ENCODE results near the gene GATAD2A. TPM values are rescaled to one million over a fixed set of nuclear protein-coding genes. Genes with fewer than 3 reads are reported as not detected.

The GATAD2A gene
- total and polyA plus RNA-seq, 2 of the 8 experiments (the other 6 are each of a cell fraction or from before 2014, with no cell fraction given), result 38.4 to 205 TPM

GRCh38 chr19:19407633-19407930, 2.1 kb downstream of the GATAD2A start:
- H3K79me2 ChIP-seq (ENCODE audit: control insufficient read depth in 1 of 2, insufficient read depth in 2 of 2, low read length in 2 of 2), result peaks cover 54 to 64% of the 10 kb centered on the region in 2 experiments
- TF ChIP-seq BCL11A (IDR thresholded peaks at IDR 0.05; ENCODE audit: low read depth in 2 of 2, low read length in 2 of 2) (no peak), KDM1A (IDR thresholded peaks at IDR 0.05; ENCODE audit: borderline replicate concordance, low read length) (no peak), BRCA1 (IDR thresholded peaks at IDR 0.05; ENCODE audit: low read depth, low read length) (no peak), NRF1 (IDR thresholded peaks at IDR 0.05; ENCODE audit: low read depth, low read length) (no peak), KDM4A (IDR thresholded peaks at IDR 0.05; ENCODE audit: low read depth, low read length, severe bottlenecking) (no peak), CTCF (IDR thresholded peaks at IDR 0.05; ENCODE audit: control extremely low read depth in 1 of 3, insufficient read depth in 1 of 3, low read depth in 1 of 3, low read length in 3 of 3) (no peak), SP2 (IDR thresholded peaks at IDR 0.05; ENCODE audit: low read length) (no peak), EGR1 (IDR thresholded peaks at IDR 0.05; ENCODE audit: borderline replicate concordance, low read depth, low read length) (no peak), TCF12 (IDR thresholded peaks at IDR 0.05; ENCODE audit: low read depth, low read length) (no peak), BACH1 (IDR thresholded peaks at IDR 0.05; ENCODE audit: low read length) (no peak), HDAC6 (IDR thresholded peaks at IDR 0.05; ENCODE audit: low read depth, low read length) (no peak), SP1 (IDR thresholded peaks at IDR 0.05; ENCODE audit: low read depth, low read length) (no peak)
- peaks cover 40 to 46% of the 10 kb centered on the region in 2 experiments for H4K20me1 ChIP-seq (replicated peaks in 1 of 2; ENCODE audit: control insufficient read depth in 1 of 2, insufficient read depth in 2 of 2, low read length in 2 of 2)
- H3K36me3 ChIP-seq (ENCODE audit: control insufficient read depth in 2 of 4, insufficient read depth in 4 of 4, low read length in 3 of 4), result no peaks in the 10 kb centered on the region
- no peak overlapping the region for H2BK5ac ChIP-seq (ENCODE audit: low read depth, low read length)
- no peak overlapping the region for H2AFZ ChIP-seq (ENCODE audit: low read length)
- no peak overlapping the region for H3K27ac ChIP-seq (ENCODE audit: low read depth, low read length)
- no peak overlapping the region for H4K8ac ChIP-seq (ENCODE audit: extremely low read depth, insufficient read depth, low read length)
- H3K9me3 ChIP-seq (ENCODE audit: insufficient read depth in 2 of 2, low read depth in 1 of 2, low read length in 1 of 2), result no peaks in the 10 kb centered on the region
- no peak overlapping the region for H3K4ac ChIP-seq (replicated peaks; ENCODE audit: insufficient read length, low read depth, low read length)
- no peak overlapping the region for H3K14ac ChIP-seq (ENCODE audit: insufficient read length)
- H2AK5ac ChIP-seq (ENCODE audit: low read depth, low read length), result no peak overlapping the region
- no peak overlapping the region for H3K56ac ChIP-seq (replicated peaks; ENCODE audit: insufficient read length, low read depth, low read length)
- no peak overlapping the region for H3K23ac ChIP-seq (ENCODE audit: insufficient read length)
- no peak overlapping the region for H2BK20ac ChIP-seq (ENCODE audit: low read length)
- H3K4me3 ChIP-seq (ENCODE audit: extremely low read depth in 1 of 4, insufficient read depth in 2 of 4, low read depth in 3 of 4, low read length in 4 of 4), result peak overlapping the region in 3 of 4 experiments; percentile 74 to 95 (median 78); a peak in 6 of 8 replicates
- H3K23me2 ChIP-seq (ENCODE audit: low read depth, low read length), result peaks cover 7% of the 10 kb centered on the region
- no peak overlapping the region for H2BK15ac ChIP-seq (ENCODE audit: low read length)
- ChIA-PET CTCF (ENCODE audit: partially characterized antibody) (interaction anchor here (1.4 to 6.2 kb wide), 4 partner anchors 18 to 144 kb away, joined by 3 to 45 read pairs (median 4); no protein-coding TSS in a partner anchor), POLR2A (ENCODE audit: partially characterized antibody) (interaction anchor here (1.0 to 4.8 kb wide), 6 partner anchors 10 to 68 kb away, joined by 3 to 63 read pairs (median 4); no protein-coding TSS in a partner anchor)
- peaks cover 10 to 30% (median 21%) of the 10 kb centered on the region in 4 experiments; a peak in 6 of 7 replicates for H3K4me1 ChIP-seq (replicated peaks in 1 of 4; ENCODE audit: control insufficient read depth in 3 of 4, insufficient read depth in 4 of 4, low read length in 3 of 4)
- H3K9ac ChIP-seq (replicated peaks in 1 of 4; ENCODE audit: extremely low read depth in 1 of 4, low read depth in 3 of 4, low read length in 3 of 4), result peak overlapping the region in 1 of 4 experiments; percentile 7; a peak in 2 of 7 replicates
- FAIRE-seq (no peak), DNase-seq (ENCODE audit: low read depth in 1 of 2, low spot score in 2 of 2) (no peak)
- H3K4me2 ChIP-seq (ENCODE audit: insufficient read depth in 1 of 2, low read depth in 2 of 2, low read length in 2 of 2), result peak overlapping the region; percentile 77 to 90
- WGBS, 2 experiments (ENCODE audit: extremely low coverage in 1 of 2, insufficient coverage in 1 of 2, insufficient read length in 1 of 2, insufficient replicate concordance in 2 of 2, low coverage in 1 of 2, low lambda C conversion rate in 2 of 2, missing lambda C conversion rate in 1 of 2), result 81% methylated on average over 4 of the region's 4 CpGs; no CpG with 5 or more reads in 1 of the 2 experiments
- H3K27me3 ChIP-seq (replicated peaks in 1 of 4; ENCODE audit: control insufficient read depth in 3 of 4, extremely low read depth in 1 of 4, insufficient read depth in 3 of 4, low read length in 3 of 4), result no peaks in the 10 kb centered on the region
- H4K5ac ChIP-seq (ENCODE audit: insufficient read length, low read depth, low read length), result no peak overlapping the region
- no peak overlapping the region for H4K91ac ChIP-seq (replicated peaks; ENCODE audit: insufficient read length, low read length)
- H2BK12ac ChIP-seq (ENCODE audit: low read depth, low read length), result no peak overlapping the region
- peaks cover 14% of the 10 kb centered on the region for H3K79me1 ChIP-seq (ENCODE audit: low read depth, low read length)
- H3K18ac ChIP-seq (ENCODE audit: extremely low read depth, low read length), result no peak overlapping the region
- no peak overlapping the region for H2BK120ac ChIP-seq (replicated peaks; ENCODE audit: low read depth, low read length)

All from H1 (cell line).